Kidney (tissue), 14 donors: ENCODE measurements around the gene IDE. TPM values are rescaled to one million over a fixed set of nuclear protein-coding genes. Genes with fewer than 3 reads are reported as not detected.
A peak's percentile ranks its signal among the peaks of the same experiment; 100 is the strongest.
"Not testable (repeated sequence)": the region's sequence is repeated elsewhere in the genome, so short reads cannot be mapped to it uniquely, and the experiment has no call there.

Experiments
- DNase-seq, 5 donors: peaks; one replicate each; pipeline ENCODE4 v3.0.0-alpha.2; 2013 to 2020
- FAIRE-seq: peaks from 2 replicates; lab custom pipeline; 2012; peaks lifted over from hg19 to GRCh38; lab: Jason Lieb, UNC
- H3K27ac ChIP-seq, 2 donors: one replicate each; pipeline ENCODE4 v1.7.0; 2013; ENCODE audit warnings: low read depth in 2 of 2, low read length in 2 of 2, inconsistent platforms in 1 of 2
- H3K27me3 ChIP-seq: one replicate; pipeline ENCODE4 v1.7.1; 2013; ENCODE audit warnings: low read length, inconsistent platforms; ENCODE audit not compliant: control insufficient read depth, insufficient read depth
- H3K36me3 ChIP-seq, 3 donors: one replicate each; pipeline versions ENCODE4 v1.7.0 to v1.7.1; 2013; ENCODE audit warnings: low read length in 3 of 3, control low read depth in 1 of 3, inconsistent platforms in 1 of 3; ENCODE audit not compliant: insufficient read depth in 3 of 3, control insufficient read depth in 2 of 3
- H3K4me1 ChIP-seq, 3 donors: one replicate each; pipeline versions ENCODE4 v1.7.0 to v1.7.1; 2013; ENCODE audit warnings: low read length in 3 of 3, inconsistent platforms in 1 of 3, low read depth in 1 of 3; ENCODE audit not compliant: control insufficient read depth in 2 of 3, insufficient read depth in 2 of 3
- H3K4me3 ChIP-seq, 3 donors: one replicate each; pipeline versions ENCODE4 v1.7.0 to v1.8.1; 2013; ENCODE audit warnings: low read length in 3 of 3, control low read depth in 1 of 3, inconsistent platforms in 1 of 3
- H3K9ac ChIP-seq, 3 donors: one replicate each; pipeline versions ENCODE4 v1.7.0 to v1.7.1; 2013; ENCODE audit warnings: low read length in 3 of 3, control low read depth in 1 of 3, inconsistent platforms in 1 of 3
- H3K9me3 ChIP-seq, 3 donors: one replicate each; pipeline versions ENCODE4 v1.7.0 to v1.7.1; 2013; ENCODE audit warnings: low read length in 3 of 3, control low read depth in 1 of 3, inconsistent platforms in 1 of 3; ENCODE audit not compliant: control insufficient read depth in 2 of 3, insufficient read depth in 1 of 3
- intact Hi-C: fragments of 100-400 bp; cut with DNase I; formaldehyde crosslinking; loops from one replicate; pipeline ENCODE4 v1.11.1; 2022
- polyA plus RNA-seq: library from polyadenylated mRNA; stranded (reverse); fragments of 350-450 nt; fragmentation: Illumina TruSeq; extraction: RNeasy Lipid Tissue Mini Kit (QIAGEN cat#74804); gene quantifications from one replicate; pipeline ENCODE4 v1.2.3, GENCODE V29; 2014; ENCODE audit warnings: low read depth, low replicate concordance; ENCODE audit not compliant: insufficient read depth
- total RNA-seq: library from RNA; stranded (reverse); fragmentation: NEBNext Ultra II Directional; extraction: Animal tissue kit (Norgen Biotek cat#: 25700); gene quantifications from one replicate; pipeline ENCODE4 v1.2.1, GENCODE V29; 2021
- TF ChIP-seq, protein P1 (sequence below): IDR thresholded peaks from 3 replicates; pipeline ENCODE4 v1.5.1; 2012; ENCODE audit warnings: mild to moderate bottlenecking, moderate library complexity, borderline replicate concordance; ENCODE audit not compliant: insufficient read depth; ENCODE audit errors: extremely low read depth
- donor health status: control.
- donor health status: control.
- donor health status: control.
- donor health status: control.
- donor health status: control.
- donor health status: DM: yes; HTN: yes; CAD: no.
- donor health status: Normal renal cell carcinoma (clear cell type).

IDE gene
- total and polyA plus RNA-seq, 2 donors from 2014 or later = 8.6 to 40.5 TPM

DNA sequence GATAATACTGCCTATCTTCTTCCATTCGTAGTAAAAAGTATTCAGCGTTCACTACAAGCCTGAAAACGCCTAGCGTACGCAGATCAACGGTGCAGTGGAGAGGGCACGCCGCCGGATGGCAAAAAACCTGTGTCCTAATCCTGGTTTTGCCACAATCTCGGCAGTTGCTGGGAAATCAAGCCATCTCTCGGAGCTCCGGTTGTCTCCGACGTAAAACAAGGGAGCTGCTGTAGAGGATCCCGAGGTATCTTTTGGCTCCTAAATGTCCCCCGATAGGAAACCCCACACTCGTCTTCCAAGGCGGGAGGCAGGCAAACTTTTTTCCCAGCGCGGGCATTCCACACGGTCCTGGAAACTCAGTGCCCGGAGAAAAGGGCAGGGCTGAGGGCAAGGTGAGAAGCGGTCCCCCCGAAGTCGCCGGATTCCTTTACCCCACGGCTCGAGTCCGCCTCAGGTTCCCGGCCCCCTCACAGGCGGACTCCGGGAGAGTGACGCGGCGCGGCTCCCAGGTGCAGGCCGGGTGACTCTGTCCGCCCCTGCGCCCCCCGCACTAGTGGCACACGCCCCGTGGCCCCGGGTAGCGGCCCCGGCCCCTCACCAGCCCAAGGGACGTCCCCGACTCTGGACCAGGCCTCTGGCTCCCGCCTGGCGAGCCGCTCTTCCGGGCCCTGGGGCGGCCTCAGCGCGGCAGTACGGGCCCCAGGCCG, 649 bp downstream of the IDE start:
- TF ChIP-seq, protein P1, sequence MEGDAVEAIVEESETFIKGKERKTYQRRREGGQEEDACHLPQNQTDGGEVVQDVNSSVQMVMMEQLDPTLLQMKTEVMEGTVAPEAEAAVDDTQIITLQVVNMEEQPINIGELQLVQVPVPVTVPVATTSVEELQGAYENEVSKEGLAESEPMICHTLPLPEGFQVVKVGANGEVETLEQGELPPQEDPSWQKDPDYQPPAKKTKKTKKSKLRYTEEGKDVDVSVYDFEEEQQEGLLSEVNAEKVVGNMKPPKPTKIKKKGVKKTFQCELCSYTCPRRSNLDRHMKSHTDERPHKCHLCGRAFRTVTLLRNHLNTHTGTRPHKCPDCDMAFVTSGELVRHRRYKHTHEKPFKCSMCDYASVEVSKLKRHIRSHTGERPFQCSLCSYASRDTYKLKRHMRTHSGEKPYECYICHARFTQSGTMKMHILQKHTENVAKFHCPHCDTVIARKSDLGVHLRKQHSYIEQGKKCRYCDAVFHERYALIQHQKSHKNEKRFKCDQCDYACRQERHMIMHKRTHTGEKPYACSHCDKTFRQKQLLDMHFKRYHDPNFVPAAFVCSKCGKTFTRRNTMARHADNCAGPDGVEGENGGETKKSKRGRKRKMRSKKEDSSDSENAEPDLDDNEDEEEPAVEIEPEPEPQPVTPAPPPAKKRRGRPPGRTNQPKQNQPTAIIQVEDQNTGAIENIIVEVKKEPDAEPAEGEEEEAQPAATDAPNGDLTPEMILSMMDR = no peak
- peak overlapping the region; percentile 91 to 96 for H3K27ac ChIP-seq
- H3K9ac ChIP-seq = peak overlapping the region; percentile 17 to 60 (median 26)
- DNase-seq (peak in 4 of 5 donors; percentile 57 to 84 (median 60)), FAIRE-seq (no peak)
- H3K9me3 ChIP-seq = no peaks in the 10 kb centered on the region
- no peaks in the 10 kb centered on the region for H3K27me3 ChIP-seq
- H3K4me1 ChIP-seq = peaks cover 5 to 14% (median 5%) of the 10 kb centered on the region in 3 donors
- H3K4me3 ChIP-seq = peak overlapping the region; percentile 28 to 93 (median 88)
- intact Hi-C loops = loop anchor here (5.0 kb wide), 1 partner anchor 56 kb away; no protein-coding TSS in a partner anchor
- no peaks in the 10 kb centered on the region for H3K36me3 ChIP-seq

DNA sequence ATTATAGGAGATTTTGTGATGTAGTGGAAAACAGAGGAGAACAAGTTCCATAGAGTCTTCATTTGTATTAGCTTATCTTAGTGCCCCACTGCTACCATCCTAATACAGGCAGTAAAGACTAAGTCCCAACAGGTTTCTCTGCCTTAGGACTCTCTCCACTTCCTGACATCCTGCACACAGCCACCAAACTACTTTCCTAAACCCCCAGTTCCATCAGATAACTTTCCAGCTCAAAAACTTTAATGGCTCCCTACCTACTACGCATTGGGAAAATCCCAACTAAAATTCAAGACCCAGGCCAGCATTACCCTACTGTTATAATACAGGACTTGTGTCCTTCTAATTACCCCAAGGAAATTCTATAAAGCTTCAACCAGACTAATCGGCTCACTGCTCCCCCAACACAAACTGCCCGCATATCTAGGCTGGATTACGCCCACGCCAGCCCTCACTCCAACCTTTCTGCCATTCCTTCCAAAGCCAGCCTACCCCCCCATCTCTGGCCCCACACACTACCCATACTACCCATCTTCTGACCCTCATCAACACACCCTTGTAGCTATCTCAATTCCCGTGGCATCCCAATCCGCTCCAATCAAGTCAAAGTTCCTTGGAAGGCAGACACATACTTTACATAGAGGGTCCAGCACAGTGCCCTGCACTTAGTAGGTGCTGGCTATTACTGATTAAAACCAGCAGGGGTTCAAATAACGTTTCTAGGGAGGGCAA, 1.4 kb downstream of the IDE start:
- no peak overlapping the region for H3K27ac ChIP-seq
- H3K36me3 ChIP-seq = no peaks in the 10 kb centered on the region
- H3K4me3 ChIP-seq = peak overlapping the region; percentile 28 to 93 (median 88)
- peak overlapping the region in 2 of 3 donors; percentile 26 to 60 for H3K9ac ChIP-seq
- no peaks in the 10 kb centered on the region for H3K27me3 ChIP-seq
- peak in 2 of 5 donors; percentile 14 to 51 for DNase-seq
- intact Hi-C loops = loop anchor here (5.0 kb wide), 1 partner anchor 55 kb away; no protein-coding TSS in a partner anchor
- H3K4me1 ChIP-seq = peaks cover 5 to 14% (median 5%) of the 10 kb centered on the region in 3 donors
- TF ChIP-seq, protein P1 = no peak
- FAIRE-seq = no peak
- H3K9me3 ChIP-seq = no peaks in the 10 kb centered on the region

DNA sequence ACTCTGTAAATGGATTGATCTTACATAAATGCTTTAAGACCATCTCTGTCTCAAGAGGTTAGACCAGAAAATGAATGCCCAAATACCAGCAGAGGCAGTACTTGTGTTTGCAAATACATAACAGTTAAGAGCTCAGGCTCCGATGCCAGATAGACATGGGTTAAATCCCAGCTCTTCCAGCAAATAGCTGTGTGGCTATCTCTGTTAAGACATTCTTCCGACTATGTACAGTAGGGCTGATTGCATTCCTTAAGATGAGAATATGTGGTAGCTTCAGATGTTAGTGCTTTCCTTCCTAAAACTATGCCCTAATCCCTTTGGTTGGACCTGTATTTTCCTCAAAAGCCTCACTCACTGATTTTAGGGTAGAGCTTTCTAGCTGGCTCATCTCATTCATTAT, 2.2 kb downstream of the IDE start:
- Histone ChIP-seq H3K4me1 (peaks cover 5 to 14% (median 5%) of the 10 kb centered on the region in 3 donors), H3K27ac (no peak overlapping the region), H3K36me3 (no peaks in the 10 kb centered on the region), H3K9ac (no peak overlapping the region), H3K4me3 (no peak overlapping the region), H3K9me3 (no peaks in the 10 kb centered on the region), H3K27me3 (no peaks in the 10 kb centered on the region)
- intact Hi-C loops = loop anchor here (5.0 kb wide), 1 partner anchor 54 kb away; no protein-coding TSS in a partner anchor
- FAIRE-seq (no peak), DNase-seq (no peak)
- TF ChIP-seq, protein P1 = no peak

DNA sequence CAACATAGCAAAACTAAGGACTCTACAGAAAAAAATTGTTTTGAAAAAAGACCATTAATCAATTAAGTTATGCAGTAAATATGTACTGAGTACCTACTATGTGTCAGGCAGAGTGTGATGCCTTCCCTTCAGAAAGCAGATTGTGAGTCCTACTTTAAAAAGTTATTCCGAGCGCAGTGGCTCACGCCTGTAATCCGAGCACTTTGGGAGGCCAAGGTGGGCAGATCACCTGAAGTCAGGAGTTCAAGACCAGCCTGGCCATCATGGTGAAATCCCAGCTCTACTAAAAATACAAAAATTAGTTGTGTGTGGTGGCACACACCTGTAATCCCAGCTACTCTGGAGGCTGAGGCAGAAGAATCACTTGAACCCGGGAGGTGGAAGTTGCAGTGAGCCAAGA, 4.2 kb downstream of the IDE start:
- not testable (repeated sequence) for DNase-seq, H3K27me3 ChIP-seq, H3K36me3 ChIP-seq, H3K9me3 ChIP-seq, FAIRE-seq, H3K9ac ChIP-seq, H3K27ac ChIP-seq, H3K4me3 ChIP-seq
- peaks cover 0 to 11% (median under 1%) of the 10 kb centered on the region in 3 donors for H3K4me1 ChIP-seq
- intact Hi-C loops = loop anchor here (5.0 kb wide), 1 partner anchor 52 kb away; no protein-coding TSS in a partner anchor
